Loucy (cell line): ENCODE measurements around the gene FAM209B.

Experiments used
- H2AFZ ChIP-seq: fragments of 200-600 bp; sonication (generic); 2 replicates; pipeline ENCODE4 v1.6.0; 2016; ENCODE audit warnings: antibody characterized with exemption, mild to moderate bottlenecking, low read length, moderate library complexity
- H3F3A ChIP-seq: fragments of 200-600 bp; 2 replicates; pipeline ENCODE4 v1.6.0; 2016; ENCODE audit warnings: antibody characterized with exemption, low read depth, mild to moderate bottlenecking
- H3K27me3 ChIP-seq: fragments of 200-600 bp; sonication (generic); 2 replicates; pipeline ENCODE4 v1.6.1; 2014; ENCODE audit warnings: low read length, mild to moderate bottlenecking; ENCODE audit not compliant: insufficient read depth, poor library complexity, severe bottlenecking
- H3K36me3 ChIP-seq: fragments of 200-600 bp; sonication (generic); 2 replicates; pipeline ENCODE4 v1.6.1; 2016; ENCODE audit warnings: low read length; ENCODE audit not compliant: insufficient read depth
- H3K4me1 ChIP-seq: fragments of 200-600 bp; sonication (generic); 2 replicates; pipeline ENCODE4 v1.5.1; 2014; ENCODE audit warnings: low read length, mild to moderate bottlenecking; ENCODE audit not compliant: insufficient read depth, poor library complexity, severe bottlenecking
- H3K4me2 ChIP-seq: fragments of 200-600 bp; sonication (generic); 2 replicates; pipeline ENCODE4 v1.6.0; 2014; ENCODE audit warnings: antibody characterized with exemption, low read length, low read depth, mild to moderate bottlenecking; ENCODE audit not compliant: poor library complexity, severe bottlenecking
- H3K4me3 ChIP-seq: fragments of 200-600 bp; sonication (generic); 2 replicates; pipeline ENCODE4 v1.5.1; 2014; ENCODE audit warnings: low read length, mild to moderate bottlenecking, mixed read lengths; ENCODE audit not compliant: poor library complexity, severe bottlenecking
- H3K79me2 ChIP-seq: fragments of 200-600 bp; sonication (generic); 2 replicates; pipeline ENCODE4 v1.6.1; 2014; ENCODE audit warnings: low read length; ENCODE audit not compliant: insufficient read depth
- H3K9ac ChIP-seq: fragments of 200-600 bp; sonication (generic); 2 replicates; pipeline ENCODE4 v1.6.0; 2014; ENCODE audit warnings: mild to moderate bottlenecking, low read depth, low read length, moderate library complexity; ENCODE audit not compliant: poor library complexity, severe bottlenecking
- H3K9me2 ChIP-seq: fragments of 200-600 bp; sonication (generic); replicated peaks from 2 replicates; pipeline ENCODE4 v1.6.1; 2016; ENCODE audit warnings: low read depth, low read length, mixed read lengths
- H3K9me3 ChIP-seq: fragments of 200-600 bp; sonication (generic); 2 replicates; pipeline ENCODE4 v1.6.1; 2014; ENCODE audit warnings: mild to moderate bottlenecking, antibody characterized with exemption, low read length, low read depth; ENCODE audit not compliant: insufficient read depth
- H4K20me1 ChIP-seq: fragments of 200-600 bp; sonication (generic); 2 replicates; pipeline ENCODE4 v1.6.0; 2014; ENCODE audit warnings: antibody characterized with exemption, low read length, mild to moderate bottlenecking; ENCODE audit not compliant: insufficient read depth, poor library complexity, severe bottlenecking
- EZH2phosphoT487 ChIP-seq: fragments of 200-600 bp; IDR thresholded peaks from 2 replicates; pipeline ENCODE4 v1.6.1; 2018; ENCODE audit warnings: antibody characterized with exemption, mild to moderate bottlenecking, moderate library complexity, borderline replicate concordance
- TF ChIP-seq, protein P1 (sequence below): fragments of 200-600 bp; sonication (generic); conservative IDR thresholded peaks from 2 replicates; pipeline ENCODE4 v1.5.1; 2014; ENCODE audit warnings: mild to moderate bottlenecking, antibody characterized with exemption, low read length

Gene FAM209B

GRCh38 chr20:56575961-56576360 is 42.9 kb downstream of the FAM209B start:
- H3K4me2 ChIP-seq: no peak overlapping the region
- no peak overlapping the region for H2AFZ ChIP-seq
- H3K79me2 ChIP-seq: no peaks in the 10 kb centered on the region
- TF ChIP-seq EZH2phosphoT487: no peak
- TF ChIP-seq, protein P1, sequence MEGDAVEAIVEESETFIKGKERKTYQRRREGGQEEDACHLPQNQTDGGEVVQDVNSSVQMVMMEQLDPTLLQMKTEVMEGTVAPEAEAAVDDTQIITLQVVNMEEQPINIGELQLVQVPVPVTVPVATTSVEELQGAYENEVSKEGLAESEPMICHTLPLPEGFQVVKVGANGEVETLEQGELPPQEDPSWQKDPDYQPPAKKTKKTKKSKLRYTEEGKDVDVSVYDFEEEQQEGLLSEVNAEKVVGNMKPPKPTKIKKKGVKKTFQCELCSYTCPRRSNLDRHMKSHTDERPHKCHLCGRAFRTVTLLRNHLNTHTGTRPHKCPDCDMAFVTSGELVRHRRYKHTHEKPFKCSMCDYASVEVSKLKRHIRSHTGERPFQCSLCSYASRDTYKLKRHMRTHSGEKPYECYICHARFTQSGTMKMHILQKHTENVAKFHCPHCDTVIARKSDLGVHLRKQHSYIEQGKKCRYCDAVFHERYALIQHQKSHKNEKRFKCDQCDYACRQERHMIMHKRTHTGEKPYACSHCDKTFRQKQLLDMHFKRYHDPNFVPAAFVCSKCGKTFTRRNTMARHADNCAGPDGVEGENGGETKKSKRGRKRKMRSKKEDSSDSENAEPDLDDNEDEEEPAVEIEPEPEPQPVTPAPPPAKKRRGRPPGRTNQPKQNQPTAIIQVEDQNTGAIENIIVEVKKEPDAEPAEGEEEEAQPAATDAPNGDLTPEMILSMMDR: no peak
- no peaks in the 10 kb centered on the region for H3K27me3 ChIP-seq
- no peaks in the 10 kb centered on the region for H4K20me1 ChIP-seq
- no peaks in the 10 kb centered on the region for H3K9me3 ChIP-seq
- no peaks in the 10 kb centered on the region for H3K4me1 ChIP-seq
- H3K9me2 ChIP-seq: no peaks in the 10 kb centered on the region
- no peaks in the 10 kb centered on the region for H3F3A ChIP-seq
- no peaks in the 10 kb centered on the region for H3K36me3 ChIP-seq
- H3K4me3 ChIP-seq: no peak overlapping the region
- no peak overlapping the region for H3K9ac ChIP-seq

- H2AFZ ChIP-seq: no peak overlapping the region
- H3K9me2 ChIP-seq: no peaks in the 10 kb centered on the region
- no peaks in the 10 kb centered on the region for H4K20me1 ChIP-seq
- no peaks in the 10 kb centered on the region for H3K9me3 ChIP-seq
- no peaks in the 10 kb centered on the region for H3K79me2 ChIP-seq
- H3K4me1 ChIP-seq: no peaks in the 10 kb centered on the region
- H3K9ac ChIP-seq: no peak overlapping the region
- no peaks in the 10 kb centered on the region for H3K27me3 ChIP-seq
- no peaks in the 10 kb centered on the region for H3K36me3 ChIP-seq
- TF ChIP-seq EZH2phosphoT487: no peak
- TF ChIP-seq, protein P1: no peak
- no peak overlapping the region for H3K4me2 ChIP-seq
- no peaks in the 10 kb centered on the region for H3F3A ChIP-seq
- no peak overlapping the region for H3K4me3 ChIP-seq
Measured at GRCh38 chr20:56579301-56579710, 46.3 kb downstream of the FAM209B start.

DNA sequence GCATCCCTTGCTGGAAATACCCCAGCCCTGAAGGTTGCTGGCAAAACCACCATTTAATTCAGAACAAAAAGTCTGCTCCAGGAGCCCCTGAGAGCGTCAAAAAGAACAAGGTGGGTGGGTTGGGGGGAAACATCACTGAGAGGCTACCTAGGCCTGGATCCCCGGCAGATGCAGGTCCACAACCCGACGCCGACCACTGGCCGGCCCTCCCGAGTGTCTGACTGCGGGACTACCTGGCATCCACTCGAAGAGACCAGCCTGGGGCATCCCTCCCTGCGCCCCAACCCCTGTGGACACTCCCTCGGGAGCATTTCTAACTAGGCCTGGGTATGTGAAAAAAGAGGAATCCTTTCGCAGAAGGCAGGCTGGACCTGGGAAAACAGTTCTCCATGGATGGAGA is 47.2 kb downstream of the FAM209B start:
- Histone ChIP-seq H3K9me2 (no peaks in the 10 kb centered on the region), H3K4me3 (no peak overlapping the region), H4K20me1 (no peaks in the 10 kb centered on the region), H3K4me1 (no peaks in the 10 kb centered on the region), H2AFZ (no peak overlapping the region), H3K9ac (no peak overlapping the region), H3K79me2 (no peaks in the 10 kb centered on the region), H3K4me2 (no peak overlapping the region), H3K27me3 (no peaks in the 10 kb centered on the region), H3F3A (no peaks in the 10 kb centered on the region), H3K36me3 (no peaks in the 10 kb centered on the region), H3K9me3 (no peaks in the 10 kb centered on the region)
- TF ChIP-seq, protein P1: no peak
- TF ChIP-seq EZH2phosphoT487: no peak
